Measurements from ENCODE around the gene SCARB1. TPM values are rescaled to one million over a fixed set of nuclear protein-coding genes. Genes with fewer than 3 reads are reported as not detected.

The SCARB1 gene
- total and polyA plus RNA-seq, 9 of the 15 experiments (the other 6 are each of a cell fraction or from before 2014, with no cell fraction given), result 0.56 to 157 (median 52.8) TPM

- 0 out of 2 replicates have a peak, but pooled peaks have one; percentile 69 for TF ChIP-seq ZHX1 (conservative IDR thresholded peaks at IDR 0.05; ENCODE audit: low read length)
- no peak for TF ChIP-seq XRCC4 (IDR thresholded peaks at IDR 0.05; ENCODE audit: extremely low read depth, insufficient read depth, insufficient read length)
- TF ChIP-seq MIER1 (IDR thresholded peaks at IDR 0.05; ENCODE audit: low read depth), result no peak
- TF ChIP-seq ELF1 (tag; IDR thresholded peaks at IDR 0.05), result 0 out of 2 replicates have a peak, but pooled peaks have one; percentile 23
- TF ChIP-seq SREBF2 (CRISPR knock-in tag; IDR thresholded peaks at IDR 0.05), result no peak
- TF ChIP-seq BDP1 (IDR thresholded peaks at IDR 0.05; ENCODE audit: insufficient read depth, insufficient read length), result no peak
- TF ChIP-seq ZNF586 (CRISPR knock-in tag; conservative IDR thresholded peaks at IDR 0.05), result no peak
- TF ChIP-seq NR2F6 (CRISPR knock-in tag; IDR thresholded peaks at IDR 0.05), result no peak
- peak; percentile 99 for TF ChIP-seq NFE2 (IDR thresholded peaks at IDR 0.05; ENCODE audit: low read depth)
- no peak for TF ChIP-seq SMARCC2 (IDR thresholded peaks at IDR 0.05; ENCODE audit: low read depth)
- no peak for TF ChIP-seq ZNF134 (CRISPR knock-in tag; conservative IDR thresholded peaks at IDR 0.05)
- no peak for TF ChIP-seq ZNF354B (CRISPR knock-in tag; IDR thresholded peaks at IDR 0.05)
- peak; percentile 81 to 89 for TF ChIP-seq FOXK2 (conservative IDR thresholded peaks at IDR 0.05 in 1 of 2, IDR thresholded peaks at IDR 0.05 in 1 of 2; ENCODE audit: low read depth in 2 of 2)
- no peak for TF ChIP-seq KDM4B (IDR thresholded peaks at IDR 0.05; ENCODE audit: borderline replicate concordance in 2 of 2, low read depth in 1 of 2)
- no peak for TF ChIP-seq ETS2 (tag; IDR thresholded peaks at IDR 0.05; ENCODE audit: borderline replicate concordance, poor library complexity, severe bottlenecking)
- TF ChIP-seq CCAR2 (IDR thresholded peaks at IDR 0.05; ENCODE audit: low read depth, low read length), result no peak
- no peak for TF ChIP-seq ZNF124 (CRISPR knock-in tag; IDR thresholded peaks at IDR 0.05)
- no peak for TF ChIP-seq MTA2 (IDR thresholded peaks at IDR 0.05; ENCODE audit: low read depth)
- 0 out of 2 replicates have a peak, but pooled peaks have one; percentile 60 for TF ChIP-seq PREB (CRISPR knock-in tag; IDR thresholded peaks at IDR 0.05)
- TF ChIP-seq E2F5 (CRISPR knock-in tag; IDR thresholded peaks at IDR 0.05), result no peak
- TF ChIP-seq HMG20A (CRISPR knock-in tag; conservative IDR thresholded peaks at IDR 0.05), result no peak
- no peak for TF ChIP-seq TGIF2 (CRISPR knock-in tag; IDR thresholded peaks at IDR 0.05)
- TF ChIP-seq TAF9B (IDR thresholded peaks at IDR 0.05; ENCODE audit: partially characterized antibody), result peak; percentile 66
These were observed 40.8 kb upstream of the SCARB1 start (continued) for GRCh38 chr12:124904306-124905098.
